Keratinocyte (primary cell): ENCODE results near the gene PLCL1.

Experiments used
- CTCF ChIP-seq, 3 experiments: IDR thresholded peaks in 1 of 3; conservative IDR thresholded peaks in 1 of 3; optimal IDR thresholded peaks in 1 of 3; 2 replicates in 2 of 3; 3 replicates in 1 of 3; pipeline versions ENCODE3 to v1.5.1; 2011; ENCODE audit warnings: low read length in 3 of 3, mild to moderate bottlenecking in 3 of 3, moderate library complexity in 2 of 3, control low read depth in 1 of 3, inconsistent platforms in 1 of 3; ENCODE audit not compliant: insufficient read depth in 2 of 3; ENCODE audit errors: extremely low read depth in 1 of 3
- EZH2 ChIP-seq: IDR thresholded peaks from one replicate; pipeline ENCODE4 v1.6.1; 2012; ENCODE audit warnings: inconsistent platforms, mild to moderate bottlenecking, low read length, moderate library complexity

- TF ChIP-seq EZH2 (no peak), CTCF (optimal IDR thresholded peaks at IDR 0.05 in 1 of 3, IDR thresholded peaks at IDR 0.05 in 1 of 3, conservative IDR thresholded peaks at IDR 0.05 in 1 of 3; ENCODE audit: extremely low read depth in 1 of 3, insufficient read depth in 2 of 3, low read length in 3 of 3) (no peak)
These were observed 59.4 kb downstream of the PLCL1 start for GRCh38 chr2:197863744-197864143.
